Testis (tissue), 3 donors: Measurements from ENCODE around the gene ATP2A2. TPM values are rescaled to one million over a fixed set of nuclear protein-coding genes. Genes with fewer than 3 reads are reported as not detected.

ENCODE experiments used
- DNase-seq: peaks from one replicate; pipeline ENCODE4 v3.0.0-alpha.2; 2019
- H3K27ac ChIP-seq, 2 donors: fragments of 200-600 bp; sonication (generic); one replicate each; pipeline ENCODE4 v1.5.1; 2019
- H3K27me3 ChIP-seq: fragments of 200-600 bp; sonication (generic); one replicate; pipeline ENCODE4 v1.5.1; 2019
- H3K36me3 ChIP-seq: fragments of 200-600 bp; sonication (generic); one replicate; pipeline ENCODE4 v1.5.1; 2017; ENCODE audit warnings: low read depth; ENCODE audit errors: missing control alignments
- H3K4me1 ChIP-seq: fragments of 200-600 bp; sonication (generic); one replicate; pipeline ENCODE4 v1.5.1; 2019
- H3K4me3 ChIP-seq, 2 donors: fragments of 200-600 bp; sonication (generic); one replicate each; pipeline ENCODE4 v1.5.1; 2017 to 2019
- H3K9me3 ChIP-seq: fragments of 200-600 bp; sonication (generic); one replicate; pipeline ENCODE4 v1.5.1; 2017
- POLR2A ChIP-seq: fragments of 450-650 bp; IDR thresholded peaks from one replicate; pipeline ENCODE4 v1.6.1; 2017; ENCODE audit warnings: antibody characterized with exemption, mild to moderate bottlenecking, moderate library complexity
- WGBS, 2 donors: methylation state at CpG; one replicate each; pipeline ENCODE4 v1.1.5; 2018; 5-methylcytosine and 5-hydroxymethylcytosine counted together
- intact Hi-C: fragments of 100-400 bp; cut with DNase I; formaldehyde crosslinking; loops from one replicate; pipeline ENCODE4 v1.15.1; 2023; ENCODE audit warnings: low total_unique reads
- polyA plus RNA-seq: library from polyadenylated mRNA; stranded (reverse); fragments of 350-450 nt; fragmentation: Illumina TruSeq; extraction: RNeasy Lipid Tissue Mini Kit (QIAGEN cat#74804); gene quantifications from one replicate; pipeline ENCODE4 v1.2.3, GENCODE V29; 2014; ENCODE audit warnings: low read depth, low replicate concordance; ENCODE audit not compliant: insufficient read depth
- total RNA-seq, 2 donors: library from RNA; depleted of rRNA; stranded (reverse); fragments of >200 nt; gene quantifications; one replicate each; pipeline ENCODE4 v1.2.3, GENCODE V29; 2016
- TF ChIP-seq, protein P1 (sequence below), 3 experiments: fragments of 450-650 bp in 2 of 3; fragments of 200-600 bp in 1 of 3; sonication (generic) in 1 of 3; IDR thresholded peaks; one replicate each; pipeline ENCODE4 v1.5.1; 2016 to 2019; ENCODE audit warnings: antibody characterized with exemption in 3 of 3, mild to moderate bottlenecking in 2 of 3, moderate library complexity in 1 of 3

Gene ATP2A2
- total and polyA plus RNA-seq, 3 donors from 2014 or later: 205 to 291 (median 226) TPM

DNA sequence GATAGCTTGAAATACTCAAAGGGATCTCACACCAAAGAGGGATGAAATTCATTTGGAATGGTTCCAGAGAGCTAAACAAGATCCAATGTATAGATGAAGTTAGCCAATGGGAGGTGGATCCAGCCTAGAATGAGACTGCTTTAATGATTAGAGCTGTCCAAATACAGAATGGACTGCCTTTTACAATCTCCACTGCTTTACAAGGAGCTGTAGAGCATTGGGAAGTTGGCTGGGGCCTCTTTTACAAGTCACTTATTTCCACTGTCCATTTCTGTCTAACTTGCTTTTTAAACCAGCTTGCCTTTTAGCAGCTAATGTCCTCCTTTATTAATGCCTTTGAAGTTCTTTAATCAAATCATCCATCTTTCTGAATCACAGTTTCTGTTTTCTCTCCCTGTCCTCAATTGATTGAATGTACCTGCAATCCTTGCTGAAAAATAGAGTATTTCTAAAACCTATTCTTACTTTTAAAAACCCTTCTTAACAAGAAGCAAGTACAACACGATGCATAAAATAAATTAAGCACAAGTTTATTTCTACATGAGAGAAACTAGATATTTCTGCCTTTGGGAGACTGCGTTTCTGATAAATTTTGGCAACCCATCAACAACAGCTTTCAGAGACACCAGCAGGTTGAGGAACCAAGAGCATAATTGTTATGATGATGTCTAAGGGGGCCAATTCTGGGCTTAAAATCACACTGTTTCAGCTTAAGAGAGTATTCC, 3.4 kb upstream of the ATP2A2 start:
- intact Hi-C loops: no loop called here
- TF ChIP-seq POLR2A: no peak
- 32 to 50% methylated on average over 2 of the region's 2 CpGs for WGBS, 2 donors
- no peaks in the 10 kb centered on the region for H3K36me3 ChIP-seq
- H3K4me3 ChIP-seq: no peak overlapping the region
- H3K27ac ChIP-seq: no peak overlapping the region
- DNase-seq: peak; percentile 6
- no peaks in the 10 kb centered on the region for H3K9me3 ChIP-seq
- H3K4me1 ChIP-seq: peaks cover 11% of the 10 kb centered on the region
- no peaks in the 10 kb centered on the region for H3K27me3 ChIP-seq

GRCh38 chr12:110278255-110278536, 2.9 kb upstream of the ATP2A2 start:
- no peak for DNase-seq
- Histone ChIP-seq H3K4me3 (no peak overlapping the region), H3K27me3 (no peaks in the 10 kb centered on the region), H3K9me3 (no peaks in the 10 kb centered on the region), H3K36me3 (no peaks in the 10 kb centered on the region), H3K4me1 (peaks cover 11% of the 10 kb centered on the region), H3K27ac (no peak overlapping the region)
- 80 to 86% methylated on average over 1 of the region's 1 CpG for WGBS, 2 donors
- intact Hi-C loops: no loop called here
- no peak for TF ChIP-seq POLR2A
- TF ChIP-seq, protein P1, sequence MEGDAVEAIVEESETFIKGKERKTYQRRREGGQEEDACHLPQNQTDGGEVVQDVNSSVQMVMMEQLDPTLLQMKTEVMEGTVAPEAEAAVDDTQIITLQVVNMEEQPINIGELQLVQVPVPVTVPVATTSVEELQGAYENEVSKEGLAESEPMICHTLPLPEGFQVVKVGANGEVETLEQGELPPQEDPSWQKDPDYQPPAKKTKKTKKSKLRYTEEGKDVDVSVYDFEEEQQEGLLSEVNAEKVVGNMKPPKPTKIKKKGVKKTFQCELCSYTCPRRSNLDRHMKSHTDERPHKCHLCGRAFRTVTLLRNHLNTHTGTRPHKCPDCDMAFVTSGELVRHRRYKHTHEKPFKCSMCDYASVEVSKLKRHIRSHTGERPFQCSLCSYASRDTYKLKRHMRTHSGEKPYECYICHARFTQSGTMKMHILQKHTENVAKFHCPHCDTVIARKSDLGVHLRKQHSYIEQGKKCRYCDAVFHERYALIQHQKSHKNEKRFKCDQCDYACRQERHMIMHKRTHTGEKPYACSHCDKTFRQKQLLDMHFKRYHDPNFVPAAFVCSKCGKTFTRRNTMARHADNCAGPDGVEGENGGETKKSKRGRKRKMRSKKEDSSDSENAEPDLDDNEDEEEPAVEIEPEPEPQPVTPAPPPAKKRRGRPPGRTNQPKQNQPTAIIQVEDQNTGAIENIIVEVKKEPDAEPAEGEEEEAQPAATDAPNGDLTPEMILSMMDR (IDR thresholded peaks at IDR 0.05): no peak

- DNase-seq: no peak
- Histone ChIP-seq H3K4me1 (peaks cover 22% of the 10 kb centered on the region), H3K27ac (peak overlapping the region; percentile 95 to 99), H3K36me3 (no peaks in the 10 kb centered on the region), H3K9me3 (no peaks in the 10 kb centered on the region), H3K27me3 (no peaks in the 10 kb centered on the region), H3K4me3 (peak overlapping the region; percentile 96 to 97)
- 44 to 49% methylated on average over 14 of the region's 14 CpGs for WGBS, 2 donors
- TF ChIP-seq, protein P1 (IDR thresholded peaks at IDR 0.05): no peak
- no peak for TF ChIP-seq POLR2A
- intact Hi-C loops: no loop called here
Observed at GRCh38 chr12:110279566-110280375, 1.3 kb upstream of the ATP2A2 start.

DNA sequence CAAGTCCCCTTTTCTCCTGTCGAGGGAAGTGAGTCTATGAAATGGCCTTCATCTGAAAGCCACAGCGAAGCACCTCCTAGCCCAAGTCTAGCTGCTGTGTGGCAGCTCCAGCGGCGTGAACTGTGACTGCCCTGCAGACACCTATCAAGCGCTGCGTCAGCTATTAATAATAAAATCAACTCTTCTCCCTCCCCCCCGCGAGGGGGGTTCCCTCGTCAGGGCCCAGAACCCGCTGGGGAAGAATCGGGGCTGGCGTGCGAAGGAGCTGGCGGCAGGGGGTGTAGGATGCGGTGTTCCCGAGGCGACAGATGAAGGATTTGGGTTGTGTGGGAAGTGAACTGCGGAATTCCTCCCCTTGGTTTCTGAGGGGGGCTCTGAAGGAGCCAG, 662 bp upstream of the ATP2A2 start:
- Histone ChIP-seq H3K27ac (peak overlapping the region; percentile 95 to 99), H3K36me3 (no peaks in the 10 kb centered on the region), H3K9me3 (no peaks in the 10 kb centered on the region), H3K4me3 (peak overlapping the region; percentile 96 to 97), H3K4me1 (peaks cover 22% of the 10 kb centered on the region), H3K27me3 (no peaks in the 10 kb centered on the region)
- peak; percentile 65 for DNase-seq
- WGBS, 2 donors: 0 to 3% methylated on average over 2 to 18 of the region's 18 CpGs
- no peak for TF ChIP-seq POLR2A
- TF ChIP-seq, protein P1 (IDR thresholded peaks at IDR 0.05): no peak
- intact Hi-C loops: no loop called here

- 0 to 1% methylated on average over 14 to 82 of the region's 82 CpGs for WGBS, 2 donors
- DNase-seq: peak; percentile 50
- H3K27me3 ChIP-seq: no peaks in the 10 kb centered on the region
- peaks cover 23% of the 10 kb centered on the region for H3K4me1 ChIP-seq
- H3K36me3 ChIP-seq: no peaks in the 10 kb centered on the region
- TF ChIP-seq POLR2A: no peak
- TF ChIP-seq, protein P1 (IDR thresholded peaks at IDR 0.05): no peak
- peak overlapping the region; percentile 96 to 99 for H3K27ac ChIP-seq
- peak overlapping the region; percentile 96 to 97 for H3K4me3 ChIP-seq
- no peaks in the 10 kb centered on the region for H3K9me3 ChIP-seq
- intact Hi-C loops: no loop called here
Observed at GRCh38 chr12:110281549-110282299, 677 bp downstream of the ATP2A2 start.
